Measurements from ENCODE around the gene DMRTA1. TPM values are rescaled to one million over a fixed set of nuclear protein-coding genes. Genes with fewer than 3 reads are reported as not detected.
A peak's percentile ranks its signal among the peaks of the same experiment; 100 is the strongest.
"Not testable (repeated sequence)": the region's sequence is repeated elsewhere in the genome, so short reads cannot be mapped to it uniquely, and the experiment has no call there.

DMRTA1 gene, protein sequence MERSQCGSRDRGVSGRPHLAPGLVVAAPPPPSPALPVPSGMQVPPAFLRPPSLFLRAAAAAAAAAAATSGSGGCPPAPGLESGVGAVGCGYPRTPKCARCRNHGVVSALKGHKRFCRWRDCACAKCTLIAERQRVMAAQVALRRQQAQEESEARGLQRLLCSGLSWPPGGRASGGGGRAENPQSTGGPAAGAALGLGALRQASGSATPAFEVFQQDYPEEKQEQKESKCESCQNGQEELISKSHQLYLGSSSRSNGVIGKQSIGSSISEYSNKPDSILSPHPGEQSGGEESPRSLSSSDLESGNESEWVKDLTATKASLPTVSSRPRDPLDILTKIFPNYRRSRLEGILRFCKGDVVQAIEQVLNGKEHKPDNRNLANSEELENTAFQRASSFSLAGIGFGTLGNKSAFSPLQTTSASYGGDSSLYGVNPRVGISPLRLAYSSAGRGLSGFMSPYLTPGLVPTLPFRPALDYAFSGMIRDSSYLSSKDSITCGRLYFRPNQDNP
- 0.02 TPM for polyA plus RNA-seq (2013, experiment 1 of 2; ENCODE audit: insufficient read length)
- not detected for polyA plus RNA-seq (2013, experiment 2 of 2; ENCODE audit: insufficient read length)

- peak; percentile 27 for DNase-seq
Measured at GRCh38 chr9:22446589-22446949, at the start of gene DMRTA1. Gene DMRTA1, plus strand, starts transcription at chr9:22446824. Its CDS starts 242 bp downstream, at chr9:22447066.

GRCh38 chr9:22401671-22402070 lies 45.0 kb upstream of the DMRTA1 start:
- no peak for DNase-seq

- no peak for DNase-seq
Measured at GRCh38 chr9:22405869-22406659, 40.6 kb upstream of the DMRTA1 start.

DNA sequence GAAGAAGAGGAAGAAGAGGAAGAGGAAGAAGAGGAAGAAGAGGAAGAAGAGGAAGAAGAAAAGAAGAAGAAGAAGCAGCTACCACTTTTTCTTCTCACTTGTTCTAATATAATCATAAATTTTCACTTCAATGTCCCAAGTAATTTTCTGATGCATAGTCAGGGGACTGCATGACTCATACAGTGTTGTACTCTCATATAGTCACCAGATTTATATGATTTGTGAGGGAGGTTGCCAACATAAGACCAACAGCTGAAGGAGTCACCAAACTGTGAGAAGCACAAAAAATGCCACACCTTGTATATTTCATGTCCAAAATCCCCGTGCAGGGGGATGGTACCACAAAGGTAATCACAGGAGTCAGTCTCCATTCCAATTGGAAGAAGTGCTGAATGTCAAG lies 32.7 kb upstream of the DMRTA1 start:
- no peak for DNase-seq

DNA sequence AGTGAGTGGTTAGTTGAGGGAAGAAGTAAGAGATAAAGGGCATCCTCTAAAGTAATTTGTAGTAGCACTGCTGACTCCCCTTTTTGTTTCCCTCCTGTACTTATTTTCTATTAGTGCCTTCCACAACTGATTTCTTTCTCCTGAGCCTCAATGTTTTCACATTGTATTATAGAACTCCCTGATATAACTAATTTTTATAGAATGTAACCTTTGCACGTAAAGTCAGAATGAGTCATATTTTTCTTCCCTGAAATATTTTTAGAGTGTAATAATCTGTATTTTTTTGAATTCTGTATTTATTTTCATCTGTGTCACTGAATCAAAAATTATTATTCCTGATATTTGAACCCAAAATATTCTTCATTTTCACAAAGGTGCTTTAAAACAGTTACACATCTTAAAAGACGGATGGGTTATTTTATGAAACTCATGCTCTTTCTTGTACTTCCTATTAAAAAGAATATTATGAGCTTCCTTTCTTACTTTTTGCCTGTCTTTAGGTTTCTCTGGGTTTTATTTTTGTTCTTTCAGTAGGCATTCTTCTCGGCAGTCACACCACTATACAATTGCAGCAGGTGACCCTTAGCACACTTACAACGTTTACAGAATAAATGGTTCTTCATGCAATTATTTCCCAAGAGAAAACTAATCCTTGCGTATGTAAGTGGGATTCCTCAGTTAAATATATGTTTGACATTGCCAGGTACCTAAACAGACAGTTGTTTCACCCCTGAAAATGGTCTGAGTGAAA lies 30.5 kb upstream of the DMRTA1 start:
- no peak for DNase-seq

GRCh38 chr9:22416692-22417060 lies 29.9 kb upstream of the DMRTA1 start:
- no peak for DNase-seq

DNA sequence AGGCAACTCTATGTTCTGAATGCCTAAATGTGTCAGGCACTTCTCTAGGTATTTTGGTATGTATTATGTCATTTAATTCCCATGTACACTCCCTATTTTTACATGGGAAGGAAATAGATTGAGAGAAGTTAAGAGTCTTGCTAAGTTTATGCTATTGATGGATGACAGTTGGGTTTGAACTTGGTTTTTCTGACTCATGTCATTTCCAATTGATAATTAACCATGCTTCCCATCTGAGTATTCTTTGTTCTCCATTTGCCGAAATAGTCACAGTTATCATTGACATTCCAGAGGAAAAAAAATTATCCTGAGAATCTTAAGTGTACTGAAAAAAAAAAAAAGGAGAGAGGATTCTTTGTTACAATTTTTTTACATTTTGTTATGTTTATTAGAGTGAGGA lies 23.1 kb upstream of the DMRTA1 start:
- no peak for DNase-seq

DNA sequence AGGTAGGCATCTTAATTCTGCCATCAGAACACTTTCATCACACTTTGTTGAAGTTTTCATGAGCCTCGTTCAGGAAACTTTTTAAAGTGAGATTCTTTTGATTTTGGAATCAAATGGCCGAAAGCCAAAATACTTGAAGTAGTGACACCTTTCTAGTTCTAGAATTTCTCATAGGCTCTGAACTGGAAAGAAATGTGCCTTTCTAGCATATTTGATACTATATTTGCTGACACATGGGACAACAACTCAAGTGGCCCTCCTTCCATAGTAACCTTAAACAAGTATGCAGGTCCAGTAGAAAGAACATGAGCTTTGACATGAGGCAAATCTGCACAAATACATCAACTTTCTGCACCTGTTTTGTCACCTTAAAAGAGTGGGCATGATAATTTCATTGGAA lies 22.0 kb upstream of the DMRTA1 start:
- no peak for DNase-seq

DNA sequence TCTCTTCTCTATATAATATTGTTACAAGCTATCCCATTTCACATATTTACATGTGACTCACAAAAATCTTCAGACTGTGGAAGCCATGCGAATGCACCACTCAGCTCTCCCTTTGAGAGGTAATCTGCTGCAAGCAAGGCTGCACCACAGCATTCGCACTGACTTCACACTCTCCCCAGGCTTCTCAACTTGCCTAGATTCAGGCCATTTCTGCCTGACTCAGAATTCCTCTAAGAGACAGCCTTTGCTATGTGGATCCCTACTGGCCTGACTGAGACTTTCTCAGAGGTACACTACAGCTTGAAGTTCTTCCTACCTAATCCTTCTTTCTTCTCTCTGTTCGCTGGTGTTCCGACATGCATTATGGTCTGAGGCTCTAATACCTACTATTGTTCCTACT lies 21.1 kb upstream of the DMRTA1 start:
- no peak for DNase-seq

DNA sequence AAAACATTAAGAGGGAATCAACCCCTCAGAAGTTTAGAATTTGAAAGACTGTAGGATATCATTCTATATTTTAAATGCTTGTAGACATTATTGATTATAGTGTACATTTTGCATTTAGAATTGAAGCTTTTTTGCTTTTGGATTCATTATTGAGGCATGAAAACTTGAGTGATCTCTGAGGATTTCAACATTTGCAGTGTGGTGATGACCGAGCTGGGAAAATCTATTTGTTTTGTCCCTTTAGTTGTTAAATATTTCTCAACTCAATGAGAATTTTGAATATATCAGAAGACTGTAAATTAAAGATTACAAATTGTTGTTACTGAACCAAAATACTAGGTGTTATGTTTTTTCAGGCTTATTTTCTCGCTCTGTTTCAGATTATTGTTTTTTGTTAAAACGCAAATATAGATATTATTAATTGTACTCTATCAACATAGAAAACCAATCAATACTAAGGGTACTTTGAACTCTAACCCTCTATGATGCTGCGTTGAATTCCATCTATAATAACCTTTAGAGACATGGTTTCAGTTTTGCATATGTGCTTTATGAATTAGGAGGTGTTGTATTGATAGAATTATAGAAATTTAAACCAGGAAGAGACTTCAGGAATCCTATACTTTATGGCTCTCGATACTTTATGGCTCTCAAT lies 19.3 kb upstream of the DMRTA1 start:
- no peak for DNase-seq

DNA sequence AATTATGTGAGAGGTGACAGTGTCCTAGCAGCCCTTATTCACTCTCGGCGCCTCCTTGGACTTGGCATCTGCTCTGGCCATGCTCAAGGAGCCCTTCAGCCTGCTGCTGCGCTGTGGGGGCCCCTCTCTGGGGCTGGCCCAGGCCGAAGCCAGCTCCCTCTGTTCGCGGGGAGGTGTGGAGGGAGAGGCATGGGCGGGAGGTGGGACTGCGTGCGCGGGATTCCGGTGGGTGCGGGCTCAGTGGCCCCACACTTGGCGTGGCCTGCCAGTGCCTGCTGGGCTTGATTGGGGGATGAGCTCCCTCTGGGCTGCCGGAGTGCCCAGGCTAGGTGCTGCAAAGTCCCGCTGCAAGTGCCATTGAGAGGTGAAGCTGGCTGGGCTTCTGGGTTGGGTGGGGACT lies 12.9 kb upstream of the DMRTA1 start:
- DNase-seq, result no peak

- not testable (repeated sequence) for DNase-seq
Measured at GRCh38 chr9:22435252-22435651, 11.4 kb upstream of the DMRTA1 start.

- DNase-seq, result not testable (repeated sequence)
Measured at GRCh38 chr9:22437461-22438067, 9.1 kb upstream of the DMRTA1 start.

- no peak for DNase-seq
Measured at GRCh38 chr9:22440841-22441240, 5.8 kb upstream of the DMRTA1 start.

- peak; percentile 22 for DNase-seq
Measured at GRCh38 chr9:22446950-22447617, 460 bp downstream of the DMRTA1 start.

DNA sequence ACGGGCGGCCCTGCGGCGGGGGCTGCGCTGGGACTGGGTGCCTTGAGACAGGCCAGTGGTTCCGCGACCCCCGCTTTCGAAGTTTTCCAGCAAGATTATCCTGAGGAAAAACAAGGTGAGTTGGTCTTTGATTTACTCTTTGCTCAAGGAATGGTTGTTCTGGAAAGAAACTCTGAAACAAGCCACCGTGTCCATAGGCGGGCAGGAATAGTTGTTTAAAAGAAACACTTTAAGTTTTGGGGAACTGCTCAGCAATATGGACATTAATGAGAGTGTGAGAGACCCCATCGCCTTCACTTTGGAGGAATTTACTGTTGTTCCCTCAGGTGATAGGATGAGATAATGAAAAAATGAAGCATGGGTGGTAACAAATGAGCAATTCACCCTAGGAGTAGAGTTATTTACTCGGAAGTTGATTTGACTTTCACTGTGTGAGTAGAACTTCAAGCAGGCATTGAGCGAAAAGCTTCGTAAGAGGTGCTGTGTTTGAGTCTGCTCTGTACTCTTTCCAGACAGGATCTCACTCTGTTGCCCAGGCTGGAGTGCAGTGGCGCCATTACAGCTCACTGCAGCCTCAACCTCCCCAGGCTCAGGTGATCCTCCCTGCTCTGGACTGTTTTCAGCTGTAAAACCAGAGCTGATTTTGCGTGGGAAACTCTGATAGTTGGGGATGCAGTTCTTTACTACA lies 1.1 kb downstream of the DMRTA1 start:
- no peak for DNase-seq

DNA sequence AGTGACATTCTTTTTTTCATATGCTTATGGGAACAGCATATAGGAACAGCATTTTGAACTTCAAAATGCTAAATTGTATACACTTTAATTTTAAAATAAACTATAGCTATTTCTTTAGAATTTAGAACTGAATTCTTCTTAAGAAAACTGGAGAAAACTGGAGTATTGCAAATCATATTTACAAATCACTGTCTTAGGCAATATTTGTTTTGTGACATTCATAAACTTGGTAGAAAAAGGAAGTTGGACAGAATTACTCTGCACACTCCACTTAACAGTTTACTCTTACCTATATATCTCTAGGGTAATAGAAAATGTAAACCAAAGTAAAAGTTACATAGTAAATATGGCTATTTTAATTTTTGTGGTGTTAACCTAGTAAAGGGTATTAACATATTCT lies 3.1 kb downstream of the DMRTA1 start:
- no peak for DNase-seq

GRCh38 chr9:22452415-22453010 lies 5.9 kb downstream of the DMRTA1 start:
- peak; percentile 36 for DNase-seq

- DNase-seq, result no peak
Measured at GRCh38 chr9:22454016-22454415, 7.4 kb downstream of the DMRTA1 start.

DNA sequence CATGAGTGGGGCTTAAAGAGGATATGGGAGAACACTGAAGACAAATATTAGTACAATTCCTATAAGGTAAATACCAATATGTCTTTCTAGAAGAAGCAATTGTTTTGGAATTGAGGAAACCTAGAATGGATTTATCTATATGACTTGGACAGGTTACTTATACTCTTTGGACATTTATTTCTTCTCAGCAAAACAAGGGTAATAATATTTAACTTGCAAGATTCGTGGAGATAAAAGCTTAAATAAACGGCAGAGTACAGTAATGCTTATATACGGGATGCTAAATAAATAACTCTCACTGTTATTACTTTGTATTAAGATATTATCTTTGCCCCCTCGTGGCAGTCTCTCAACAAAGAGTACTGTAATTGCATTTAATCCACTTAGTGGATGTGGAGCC lies 8.6 kb downstream of the DMRTA1 start:
- DNase-seq, result no peak
